OCI-LY7 (cell line): ENCODE measurements around the gene CMPK1. TPM values are rescaled to one million over a fixed set of nuclear protein-coding genes. Genes with fewer than 3 reads are reported as not detected.

ENCODE experiments used
- BruUV-seq: library from RNA; stranded (reverse); fragments of 400-500 nt; replicated peaks from 2 replicates; lab custom pipeline; 2021; lab: Mats Ljungman, UMichigan
- CTCF ChIA-PET: fragments of 300-600 bp; sonication (Branson Sonifier 250); formaldehyde crosslinking; loops from one replicate; lab custom pipeline; 2022; ENCODE audit warnings: antibody characterized with exemption; ENCODE audit not compliant: unreplicated experiment; lab: Charles Lee
- POLR2A ChIA-PET: fragments of 300-600 bp; sonication (Branson Sonifier 250); formaldehyde crosslinking; loops from one replicate; lab custom pipeline; 2022; ENCODE audit warnings: antibody characterized with exemption; lab: Charles Lee
- DNase-seq: peaks from one replicate; pipeline ENCODE4 v3.0.0-alpha.2; 2015; ENCODE audit warnings: low spot score
- H2AFZ ChIP-seq: fragments of 200-600 bp; sonication (generic), shearing (Covaris generic); 2 replicates; pipeline ENCODE4 v1.6.1; 2014; ENCODE audit warnings: mild to moderate bottlenecking, antibody characterized with exemption, low read length, moderate library complexity
- H3K27ac ChIP-seq: fragments of 200-600 bp; sonication (generic); 2 replicates; pipeline ENCODE4 v1.5.1; 2014; ENCODE audit warnings: mixed run types, low read depth, mild to moderate bottlenecking, moderate library complexity, low read length, inconsistent platforms; ENCODE audit not compliant: poor library complexity, severe bottlenecking
- H3K36me3 ChIP-seq: fragments of 200-600 bp; sonication (generic); 2 replicates; pipeline ENCODE4 v1.6.1; 2014; ENCODE audit warnings: mild to moderate bottlenecking, antibody characterized with exemption, low read length, moderate library complexity, mixed read lengths; ENCODE audit not compliant: insufficient read depth
- H3K4me1 ChIP-seq: fragments of 200-600 bp; sonication (generic); 2 replicates; pipeline ENCODE4 v1.5.1; 2014; ENCODE audit warnings: mild to moderate bottlenecking, low read length; ENCODE audit not compliant: insufficient read depth, poor library complexity, severe bottlenecking
- H3K4me2 ChIP-seq: fragments of 200-600 bp; sonication (generic); 2 replicates; pipeline ENCODE4 v1.6.1; 2014; ENCODE audit warnings: mild to moderate bottlenecking, low read length
- H3K4me3 ChIP-seq: fragments of 200-600 bp; sonication (generic); 2 replicates; pipeline ENCODE4 v1.5.1; 2014; ENCODE audit warnings: mild to moderate bottlenecking, low read depth, low read length; ENCODE audit not compliant: poor library complexity, severe bottlenecking
- H3K79me2 ChIP-seq: fragments of 200-600 bp; sonication (generic); 2 replicates; pipeline ENCODE4 v1.6.1; 2016; ENCODE audit warnings: low read depth, mild to moderate bottlenecking, low read length, moderate library complexity, mixed read lengths; ENCODE audit not compliant: insufficient read depth
- H3K9me2 ChIP-seq: fragments of 200-600 bp; sonication (generic); 2 replicates; pipeline ENCODE4 v1.6.1; 2016; ENCODE audit warnings: mild to moderate bottlenecking, low read length, mixed read lengths; ENCODE audit not compliant: insufficient read depth
- H3K9me3 ChIP-seq: fragments of 200-600 bp; sonication (generic); 2 replicates; pipeline ENCODE4 v1.6.1; 2014; ENCODE audit warnings: mild to moderate bottlenecking, mixed run types, low read length, mixed read lengths
- H4K20me1 ChIP-seq: fragments of 200-600 bp; sonication (generic); 2 replicates; pipeline ENCODE4 v1.6.1; 2014; ENCODE audit warnings: mild to moderate bottlenecking, antibody characterized with exemption, low read length, moderate library complexity, mixed read lengths; ENCODE audit not compliant: insufficient read depth
- EZH2phosphoT487 ChIP-seq: fragments of 200-600 bp; sonication (generic); IDR thresholded peaks from 2 replicates; pipeline ENCODE4 v1.6.1; 2018; ENCODE audit warnings: low read depth, borderline replicate concordance, mild to moderate bottlenecking, mixed run types, antibody characterized with exemption, low read length, moderate library complexity, mixed read lengths
- intact Hi-C: fragments of 100-400 bp; cut with micrococcal nuclease; formaldehyde crosslinking; loops from one replicate; pipeline ENCODE4 v1.10.0; 2022; ENCODE audit not compliant: unreplicated experiment
- total RNA-seq, 2 experiments: library from RNA; depleted of rRNA in 1 of 2; stranded (reverse); fragments of >200 nt in 1 of 2; shearing (Covaris generic) in 1 of 2; gene quantifications; 2 replicates each; pipeline ENCODE4 v1.2.3, GENCODE V29; 2014 to 2022
- TF ChIP-seq, protein P1 (sequence below): fragments of 200-600 bp; sonication (generic); conservative IDR thresholded peaks from 2 replicates; pipeline ENCODE4 v1.5.1; 2014; ENCODE audit warnings: mild to moderate bottlenecking, antibody characterized with exemption, low read length, moderate library complexity, mixed read lengths

Gene CMPK1
- total RNA-seq, 2 experiments from 2014 or later: 59.2 to 85.8 TPM

- peaks cover 37% of the 10 kb centered on the region for H3K79me2 ChIP-seq
- ChIA-PET POLR2A (interaction anchor here (0.8 to 3.9 kb wide), 7 partner anchors 9 to 43 kb away, joined by 3 to 18 read pairs (median 7); partner anchors contain the start of gene STIL), CTCF (interaction anchor here (0.8 to 1.9 kb wide), 5 partner anchors 9 to 64 kb away, joined by 3 to 7 read pairs (median 4); partner anchors contain the start of gene STIL)
- H3K4me3 ChIP-seq: peak overlapping the region; percentile 86
- H3K36me3 ChIP-seq: peaks cover 16% of the 10 kb centered on the region
- H3K27ac ChIP-seq: peak overlapping the region; percentile 85
- no peak for TF ChIP-seq EZH2phosphoT487
- TF ChIP-seq, protein P1, sequence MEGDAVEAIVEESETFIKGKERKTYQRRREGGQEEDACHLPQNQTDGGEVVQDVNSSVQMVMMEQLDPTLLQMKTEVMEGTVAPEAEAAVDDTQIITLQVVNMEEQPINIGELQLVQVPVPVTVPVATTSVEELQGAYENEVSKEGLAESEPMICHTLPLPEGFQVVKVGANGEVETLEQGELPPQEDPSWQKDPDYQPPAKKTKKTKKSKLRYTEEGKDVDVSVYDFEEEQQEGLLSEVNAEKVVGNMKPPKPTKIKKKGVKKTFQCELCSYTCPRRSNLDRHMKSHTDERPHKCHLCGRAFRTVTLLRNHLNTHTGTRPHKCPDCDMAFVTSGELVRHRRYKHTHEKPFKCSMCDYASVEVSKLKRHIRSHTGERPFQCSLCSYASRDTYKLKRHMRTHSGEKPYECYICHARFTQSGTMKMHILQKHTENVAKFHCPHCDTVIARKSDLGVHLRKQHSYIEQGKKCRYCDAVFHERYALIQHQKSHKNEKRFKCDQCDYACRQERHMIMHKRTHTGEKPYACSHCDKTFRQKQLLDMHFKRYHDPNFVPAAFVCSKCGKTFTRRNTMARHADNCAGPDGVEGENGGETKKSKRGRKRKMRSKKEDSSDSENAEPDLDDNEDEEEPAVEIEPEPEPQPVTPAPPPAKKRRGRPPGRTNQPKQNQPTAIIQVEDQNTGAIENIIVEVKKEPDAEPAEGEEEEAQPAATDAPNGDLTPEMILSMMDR: no peak
- H3K4me2 ChIP-seq: peak overlapping the region; percentile 82
- no peaks in the 10 kb centered on the region for H3K9me3 ChIP-seq
- H2AFZ ChIP-seq: peak overlapping the region; percentile 71; the same call in 1 of the 2 replicates
- no peaks in the 10 kb centered on the region for H3K9me2 ChIP-seq
- intact Hi-C loops: no loop called here
- TSS peak; percentile 66 for BruUV-seq
- no peak for DNase-seq
- H3K4me1 ChIP-seq: peaks cover 26% of the 10 kb centered on the region
- no peaks in the 10 kb centered on the region for H4K20me1 ChIP-seq
Observed at GRCh38 chr1:47332779-47333577, 612 bp upstream of the CMPK1 start.

DNA sequence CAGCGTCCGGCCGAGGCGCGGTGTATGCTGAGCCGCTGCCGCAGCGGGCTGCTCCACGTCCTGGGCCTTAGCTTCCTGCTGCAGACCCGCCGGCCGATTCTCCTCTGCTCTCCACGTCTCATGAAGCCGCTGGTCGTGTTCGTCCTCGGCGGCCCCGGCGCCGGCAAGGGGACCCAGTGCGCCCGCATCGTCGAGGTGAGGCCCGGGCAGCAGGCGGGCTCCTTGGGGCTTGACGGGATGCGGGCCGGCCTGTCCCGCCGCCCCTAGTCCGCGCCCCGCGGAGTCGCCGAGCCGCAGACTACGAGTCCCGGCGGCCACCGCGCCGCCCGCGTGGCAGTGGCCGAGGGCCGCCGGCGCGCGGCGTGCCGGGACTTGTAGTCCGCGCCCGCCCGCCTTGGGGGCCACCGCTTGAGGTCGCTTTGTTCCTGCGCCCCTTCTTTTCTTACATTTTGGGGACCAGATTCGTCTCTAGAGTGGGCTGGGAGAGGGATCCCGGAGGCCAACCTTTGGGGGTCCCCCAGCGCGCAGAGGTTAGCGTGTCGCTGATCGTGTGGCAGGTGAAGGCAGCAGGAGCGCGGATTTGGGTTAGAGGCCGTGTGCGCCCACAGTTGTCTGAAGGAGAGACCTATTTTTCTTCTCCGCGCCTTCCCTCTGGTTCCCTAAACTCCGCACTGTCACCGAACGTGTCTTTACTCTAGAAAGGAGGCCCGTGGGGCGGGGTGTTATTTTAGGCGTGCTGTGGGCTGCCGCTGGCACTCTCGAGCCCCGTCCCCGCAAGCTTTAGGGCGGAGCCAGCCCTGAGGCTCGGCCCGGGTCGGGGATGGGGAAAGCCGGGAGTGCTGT, 553 bp downstream of the CMPK1 start:
- H2AFZ ChIP-seq: peak overlapping the region; percentile 81; the same call in 1 of the 2 replicates
- peak overlapping the region; percentile 85 for H3K27ac ChIP-seq
- H3K9me2 ChIP-seq: no peaks in the 10 kb centered on the region
- peaks cover 26% of the 10 kb centered on the region for H3K4me1 ChIP-seq
- intact Hi-C loops: loop anchor here (1.0 to 2.0 kb wide), 2 partner anchors 20 to 103 kb away; partner anchors contain the start of gene STIL
- peak overlapping the region; percentile 82 for H3K4me2 ChIP-seq
- no peaks in the 10 kb centered on the region for H3K9me3 ChIP-seq
- CTCF ChIA-PET: interaction anchor here (1.0 to 1.9 kb wide), 4 partner anchors 10 to 63 kb away, joined by 3 to 7 read pairs (median 4); partner anchors contain the start of gene STIL
- BruUV-seq: no TSS peak
- POLR2A ChIA-PET: interaction anchor here (1.0 to 3.9 kb wide), 4 partner anchors 10 to 70 kb away, joined by 3 to 18 read pairs (median 10); partner anchors contain the start of gene STIL
- TF ChIP-seq, protein P1: peak; percentile 68
- TF ChIP-seq EZH2phosphoT487: no peak
- H3K79me2 ChIP-seq: peaks cover 47% of the 10 kb centered on the region
- H3K4me3 ChIP-seq: peak overlapping the region; percentile 86
- DNase-seq: peak; percentile 90
- peaks cover 23% of the 10 kb centered on the region for H3K36me3 ChIP-seq
- H4K20me1 ChIP-seq: no peaks in the 10 kb centered on the region
